Subcutaneous adipose tissue (tissue), 4 donors: ENCODE results near the gene COLQ. TPM values are rescaled to one million over a fixed set of nuclear protein-coding genes. Genes with fewer than 3 reads are reported as not detected.

Experiments
- total RNA-seq, 4 donors: library from RNA; depleted of rRNA; stranded (reverse); fragments of >200 nt; gene quantifications; one replicate each; pipeline ENCODE4 v1.1.0, GENCODE V29; 2016
- TF ChIP-seq, protein P1 (sequence below): fragments of 450-650 bp; IDR thresholded peaks from one replicate; pipeline ENCODE4 v1.5.1; 2016; ENCODE audit warnings: low read depth, mild to moderate bottlenecking, control low read depth, antibody characterized with exemption, moderate library complexity

COLQ gene
- total RNA-seq, 4 donors from 2014 or later, result 2.0 to 5.1 (median 3.5) TPM

DNA sequence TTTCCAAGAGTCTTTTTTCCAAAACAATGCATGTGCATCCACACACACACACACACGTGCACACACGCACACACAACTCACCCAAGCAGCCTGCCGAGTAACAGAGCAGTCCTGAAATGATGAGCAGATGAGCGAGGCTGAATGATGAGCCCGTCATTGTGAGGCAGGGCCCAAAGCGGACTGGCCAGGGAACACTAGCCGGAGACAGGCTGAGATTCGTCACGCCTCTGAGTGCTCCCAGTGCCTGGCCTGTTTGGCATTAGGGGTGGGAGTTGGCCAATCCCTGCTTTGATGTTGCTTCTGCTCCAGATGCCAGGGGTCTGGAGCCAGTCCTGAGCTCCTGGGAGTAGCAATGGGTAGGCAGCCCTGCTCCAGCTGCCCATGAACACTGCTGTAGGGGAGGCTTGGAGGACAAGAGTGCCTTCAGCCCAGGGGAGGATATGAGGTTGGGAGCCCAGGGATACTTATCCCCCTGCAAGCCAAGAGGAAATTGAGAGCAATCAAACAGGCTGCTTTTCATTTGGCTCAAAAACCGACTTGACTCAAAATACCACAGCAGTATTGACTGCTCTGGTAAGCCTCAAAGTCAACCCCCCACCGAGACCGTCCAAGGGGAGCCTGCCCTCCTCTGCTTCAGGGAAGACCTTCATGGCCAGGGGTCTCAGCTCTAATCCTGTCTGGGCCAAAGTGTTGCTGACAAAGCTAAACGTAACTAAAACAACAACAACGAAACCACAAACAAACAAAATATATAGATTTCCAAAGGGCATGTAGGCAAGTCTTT is 22.9 kb downstream of the COLQ start:
- TF ChIP-seq, protein P1, sequence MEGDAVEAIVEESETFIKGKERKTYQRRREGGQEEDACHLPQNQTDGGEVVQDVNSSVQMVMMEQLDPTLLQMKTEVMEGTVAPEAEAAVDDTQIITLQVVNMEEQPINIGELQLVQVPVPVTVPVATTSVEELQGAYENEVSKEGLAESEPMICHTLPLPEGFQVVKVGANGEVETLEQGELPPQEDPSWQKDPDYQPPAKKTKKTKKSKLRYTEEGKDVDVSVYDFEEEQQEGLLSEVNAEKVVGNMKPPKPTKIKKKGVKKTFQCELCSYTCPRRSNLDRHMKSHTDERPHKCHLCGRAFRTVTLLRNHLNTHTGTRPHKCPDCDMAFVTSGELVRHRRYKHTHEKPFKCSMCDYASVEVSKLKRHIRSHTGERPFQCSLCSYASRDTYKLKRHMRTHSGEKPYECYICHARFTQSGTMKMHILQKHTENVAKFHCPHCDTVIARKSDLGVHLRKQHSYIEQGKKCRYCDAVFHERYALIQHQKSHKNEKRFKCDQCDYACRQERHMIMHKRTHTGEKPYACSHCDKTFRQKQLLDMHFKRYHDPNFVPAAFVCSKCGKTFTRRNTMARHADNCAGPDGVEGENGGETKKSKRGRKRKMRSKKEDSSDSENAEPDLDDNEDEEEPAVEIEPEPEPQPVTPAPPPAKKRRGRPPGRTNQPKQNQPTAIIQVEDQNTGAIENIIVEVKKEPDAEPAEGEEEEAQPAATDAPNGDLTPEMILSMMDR, result no peak

DNA sequence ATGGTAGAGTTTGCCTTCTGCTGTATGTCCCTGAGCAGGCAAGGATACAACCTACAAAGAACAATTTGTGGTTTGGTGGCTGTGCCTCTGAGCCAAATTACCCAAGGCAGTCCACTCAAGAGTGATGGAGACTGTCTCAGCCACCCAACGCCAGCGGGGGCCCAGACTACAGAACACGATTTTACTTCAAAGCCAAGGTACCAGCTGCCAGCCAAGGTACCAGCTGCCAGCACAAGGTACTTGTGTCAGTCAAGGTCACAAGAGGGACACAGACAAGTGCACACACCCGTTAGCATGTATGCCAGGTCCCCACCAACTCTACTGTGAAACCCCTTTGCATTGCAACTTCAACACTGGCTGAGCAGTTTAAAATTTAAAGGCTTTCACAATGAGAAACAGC is 23.5 kb downstream of the COLQ start:
- TF ChIP-seq, protein P1, result no peak

DNA sequence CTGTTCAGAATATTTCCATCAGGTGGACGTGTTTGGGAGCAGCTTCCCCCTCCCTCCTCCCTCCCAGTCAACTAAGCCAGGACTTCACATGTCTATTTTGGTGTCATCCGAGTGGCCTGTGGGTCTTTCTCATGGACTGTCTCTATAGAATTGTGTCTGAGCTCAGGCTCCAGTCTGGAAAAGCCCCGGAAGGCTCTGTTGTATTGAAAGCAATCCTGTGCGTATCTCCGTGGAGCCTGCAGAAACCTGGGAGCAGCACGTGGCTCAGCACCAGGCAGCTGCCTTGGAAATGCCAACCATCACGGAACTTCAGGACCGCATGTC is 25.2 kb downstream of the COLQ start:
- TF ChIP-seq, protein P1, result no peak

DNA sequence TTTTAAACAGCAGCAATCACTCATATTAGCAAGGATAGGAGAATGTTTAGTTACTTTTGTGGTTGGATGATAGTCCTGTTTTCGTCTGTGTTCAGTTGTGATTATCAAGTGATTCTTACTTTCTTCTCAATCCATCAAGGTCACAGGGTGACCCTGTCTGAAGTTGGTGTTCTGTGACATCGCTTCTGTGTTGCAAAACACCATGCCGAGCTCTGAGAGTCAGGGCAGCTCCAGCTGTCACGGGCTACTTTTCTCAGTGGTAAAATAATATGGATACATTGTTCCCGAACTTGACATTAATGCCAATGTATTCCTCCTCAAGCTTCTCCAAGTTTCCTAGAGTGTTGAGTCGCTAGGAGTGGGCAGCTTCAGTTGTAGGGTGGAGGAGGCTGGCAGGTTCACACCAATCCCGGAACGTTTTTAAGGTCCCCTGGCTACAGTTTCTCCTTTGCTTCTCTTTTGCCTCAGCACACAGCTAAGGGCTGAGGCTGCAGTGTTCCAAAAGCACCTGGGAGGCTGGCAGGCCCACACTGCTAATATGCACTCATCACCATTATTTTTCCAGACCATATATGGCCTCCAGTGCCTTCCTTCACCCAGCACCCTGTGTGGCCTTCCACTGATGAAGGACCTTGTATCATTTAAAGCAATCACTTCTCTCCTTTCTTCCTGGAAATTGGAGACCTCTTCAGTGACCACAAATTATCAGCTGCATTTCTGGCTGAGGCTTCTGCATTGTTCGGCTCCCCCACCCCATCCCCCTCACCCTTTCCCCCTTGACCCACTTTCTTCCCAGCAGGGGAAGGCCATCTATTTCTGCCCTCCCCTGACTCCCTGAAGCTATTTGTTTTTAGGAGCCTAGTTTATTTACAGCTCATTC is 25.8 kb downstream of the COLQ start:
- TF ChIP-seq, protein P1, result no peak

DNA sequence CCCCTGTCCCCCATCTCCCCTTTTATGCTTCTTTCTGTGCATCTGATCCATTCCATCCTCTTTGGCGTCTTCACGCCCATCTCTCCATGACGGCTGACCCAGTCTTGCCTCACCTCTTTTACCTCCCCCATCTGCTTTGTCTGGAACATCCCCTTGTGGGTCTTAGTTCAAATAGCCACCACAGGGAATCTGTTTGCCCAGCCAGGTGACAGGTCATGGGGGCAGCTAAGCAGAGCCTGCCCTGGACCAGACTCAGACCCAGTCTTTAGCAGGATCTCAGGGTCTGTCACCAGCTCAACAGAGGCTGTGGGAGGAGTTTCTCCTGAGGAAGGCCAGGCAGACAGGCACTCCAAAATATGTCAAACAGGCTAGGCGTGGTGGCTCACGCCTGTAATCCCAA is 28.1 kb downstream of the COLQ start:
- TF ChIP-seq, protein P1, result no peak

DNA sequence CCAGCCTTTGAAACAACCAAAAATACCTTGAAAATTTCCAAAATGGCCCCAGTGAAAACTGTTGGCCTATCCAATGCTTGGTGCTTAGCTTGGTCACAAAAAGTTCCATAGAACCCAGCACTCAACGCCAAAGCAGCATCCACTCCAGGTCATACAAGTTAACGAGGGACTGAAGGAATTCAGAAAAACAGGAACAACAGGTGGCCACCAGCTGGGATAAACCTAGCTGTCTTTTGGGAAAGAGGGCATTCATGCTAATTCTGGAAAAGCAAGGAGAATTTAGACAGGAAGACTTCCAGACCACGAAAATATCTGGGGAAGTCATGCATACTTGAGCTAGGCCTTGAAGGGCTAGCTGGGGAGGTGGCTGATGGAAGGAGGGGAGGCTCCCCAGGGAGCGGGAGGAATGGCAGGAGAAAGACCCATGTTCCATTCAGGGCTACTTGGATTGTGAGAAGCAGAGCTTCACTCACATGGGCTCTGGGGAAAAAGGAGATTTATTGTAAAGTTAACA is 28.6 kb downstream of the COLQ start:
- TF ChIP-seq, protein P1, result no peak

DNA sequence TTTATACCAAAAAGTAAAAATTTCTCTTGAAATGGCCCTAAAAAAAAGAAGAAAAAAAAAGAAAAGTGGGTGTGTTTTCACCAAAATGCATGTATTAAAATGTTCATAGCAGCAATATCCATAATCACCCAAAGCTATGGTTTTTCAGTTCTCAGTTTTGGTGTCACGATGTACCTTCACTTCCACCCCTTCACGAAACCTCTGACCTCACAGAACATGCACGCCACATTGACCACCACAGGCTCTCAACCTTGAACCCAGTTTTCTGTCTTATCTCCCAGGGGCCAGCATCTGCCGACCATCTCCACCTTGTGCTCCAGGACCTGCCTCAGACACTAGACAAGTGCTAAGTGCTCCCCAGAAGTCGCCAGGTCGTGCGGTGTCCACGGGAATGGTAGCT is 30.4 kb downstream of the COLQ start:
- TF ChIP-seq, protein P1, result no peak
